Ectodermal cell (in vitro differentiated cells): ENCODE measurements around the gene DTX3.

Experiments
- H3K27ac ChIP-seq: 2 replicates; pipeline ENCODE4 v1.7.0; 2013; ENCODE audit warnings: mild to moderate bottlenecking, low read depth, low read length; ENCODE audit not compliant: insufficient read depth, poor library complexity, severe bottlenecking
- H3K27me3 ChIP-seq: 2 replicates; pipeline ENCODE4 v1.7.0; 2013; ENCODE audit warnings: mild to moderate bottlenecking, low read length; ENCODE audit not compliant: insufficient read depth, control insufficient read depth, poor library complexity, severe bottlenecking
- H3K36me3 ChIP-seq: one replicate; pipeline ENCODE4 v1.7.0; 2013; ENCODE audit warnings: low read length; ENCODE audit not compliant: control insufficient read depth, insufficient read depth
- H3K4me1 ChIP-seq: one replicate; pipeline ENCODE4 v1.7.0; 2013; ENCODE audit warnings: low read length; ENCODE audit not compliant: control insufficient read depth, insufficient read depth
- H3K4me3 ChIP-seq: 2 replicates; pipeline ENCODE4 v1.7.0; 2013; ENCODE audit warnings: low read depth, low read length, control low read depth; ENCODE audit not compliant: insufficient read depth
- H3K9me3 ChIP-seq: 2 replicates; pipeline ENCODE4 v1.7.0; 2013; ENCODE audit warnings: mild to moderate bottlenecking, low read length, moderate library complexity; ENCODE audit not compliant: control insufficient read depth
- WGBS, 2 experiments: methylation state at CpG; one replicate each; pipeline ENCODE4 v1.1.7; 2013; ENCODE audit warnings: missing lambda C conversion rate in 2 of 2; 5-methylcytosine and 5-hydroxymethylcytosine counted together

Gene DTX3

DNA sequence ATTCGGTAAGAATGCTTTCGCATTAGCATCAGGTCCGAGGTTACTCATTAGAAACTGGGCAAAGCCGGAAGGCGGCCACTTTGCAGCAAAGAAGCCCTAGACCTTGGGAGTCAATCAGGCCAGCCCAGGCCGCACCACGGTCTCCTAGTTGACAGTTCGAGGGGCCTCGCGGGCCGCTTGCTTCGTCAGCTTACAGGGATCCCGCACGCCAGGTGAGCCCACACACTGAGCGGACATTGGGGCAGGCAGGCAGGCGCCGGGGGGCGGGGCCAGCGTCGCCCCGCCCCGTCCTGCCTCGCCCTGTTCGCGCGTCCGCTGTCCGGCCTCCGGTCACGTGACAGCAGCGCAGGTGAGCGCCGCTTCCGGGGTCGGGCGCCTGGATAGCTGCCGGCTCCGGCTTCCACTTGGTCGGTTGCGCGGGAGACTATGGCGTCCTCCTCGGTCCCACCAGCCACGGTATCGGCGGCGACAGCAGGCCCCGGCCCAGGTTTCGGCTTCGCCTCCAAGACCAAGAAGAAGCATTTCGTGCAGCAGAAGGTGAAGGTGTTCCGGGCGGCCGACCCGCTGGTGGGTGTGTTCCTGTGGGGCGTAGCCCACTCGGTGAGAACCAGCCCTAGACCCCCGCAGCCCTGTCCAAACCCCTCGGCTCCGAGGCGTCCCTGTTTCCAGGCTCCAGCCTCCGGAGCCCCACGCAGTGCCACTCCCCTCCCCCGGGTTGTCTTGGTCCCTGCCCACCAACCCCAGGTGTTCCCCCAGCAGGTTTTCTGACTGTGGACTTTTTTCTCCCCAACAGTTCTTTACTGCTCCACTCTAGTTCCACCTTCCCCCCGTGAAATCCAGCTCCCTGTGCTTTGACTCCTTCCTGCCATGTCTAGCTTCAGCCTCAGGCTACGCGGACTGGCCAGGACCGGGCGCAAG lies 13.5 kb upstream of the DTX3 start, which contains the start of gene PIP4K2C:
TSS of gene PIP4K2C (plus strand) at position 329 of the 918 bp plus-strand sequence. CDS start at position 427, 98 bp downstream.
- peaks cover 3% of the 10 kb centered on the region for H3K36me3 ChIP-seq
- WGBS, 2 experiments: 1% methylated on average over 69 of the region's 69 CpGs
- no peaks in the 10 kb centered on the region for H3K9me3 ChIP-seq
- no peak within 1 kb of the TSS for H3K27ac ChIP-seq
- H3K4me1 ChIP-seq: no peaks in the 10 kb centered on the region
- peaks cover 6% of the 10 kb centered on the region for H3K27me3 ChIP-seq
- H3K4me3 ChIP-seq: peak within 1 kb of the TSS; percentile 89

DNA sequence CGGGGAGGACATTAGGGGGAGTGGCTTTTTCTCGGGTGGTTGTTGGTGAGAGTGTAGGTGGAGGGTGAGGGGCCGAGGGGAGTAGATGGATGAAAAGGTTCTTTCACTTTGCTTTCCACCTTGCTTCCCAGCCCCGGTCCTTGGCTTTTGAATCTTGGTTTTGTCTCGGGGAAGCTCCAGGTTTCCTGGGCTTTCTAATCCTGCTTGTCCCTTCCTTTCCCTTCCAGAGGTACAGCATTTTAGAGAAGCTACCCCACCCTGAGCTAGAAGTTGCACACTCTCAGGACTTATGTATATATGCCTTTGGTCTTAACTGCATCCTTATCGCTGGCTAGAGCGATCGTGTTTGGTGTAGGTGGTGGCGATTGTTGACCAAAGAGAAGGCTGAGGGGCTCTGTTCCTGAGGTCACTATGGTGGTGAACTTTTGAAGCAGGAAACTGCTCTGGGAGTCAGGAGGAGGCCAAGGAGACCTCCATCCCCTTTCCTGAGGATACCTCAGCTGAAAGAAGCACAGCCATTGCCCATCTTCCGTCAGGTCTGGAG lies 12.8 kb upstream of the DTX3 start:
- H3K27me3 ChIP-seq: peaks cover 6% of the 10 kb centered on the region
- no peak overlapping the region for H3K27ac ChIP-seq
- H3K9me3 ChIP-seq: no peaks in the 10 kb centered on the region
- H3K4me3 ChIP-seq: peak overlapping the region; percentile 89
- WGBS, 2 experiments: 38 to 42% methylated on average over 10 of the region's 10 CpGs
- H3K36me3 ChIP-seq: peaks cover 3% of the 10 kb centered on the region
- no peaks in the 10 kb centered on the region for H3K4me1 ChIP-seq

DNA sequence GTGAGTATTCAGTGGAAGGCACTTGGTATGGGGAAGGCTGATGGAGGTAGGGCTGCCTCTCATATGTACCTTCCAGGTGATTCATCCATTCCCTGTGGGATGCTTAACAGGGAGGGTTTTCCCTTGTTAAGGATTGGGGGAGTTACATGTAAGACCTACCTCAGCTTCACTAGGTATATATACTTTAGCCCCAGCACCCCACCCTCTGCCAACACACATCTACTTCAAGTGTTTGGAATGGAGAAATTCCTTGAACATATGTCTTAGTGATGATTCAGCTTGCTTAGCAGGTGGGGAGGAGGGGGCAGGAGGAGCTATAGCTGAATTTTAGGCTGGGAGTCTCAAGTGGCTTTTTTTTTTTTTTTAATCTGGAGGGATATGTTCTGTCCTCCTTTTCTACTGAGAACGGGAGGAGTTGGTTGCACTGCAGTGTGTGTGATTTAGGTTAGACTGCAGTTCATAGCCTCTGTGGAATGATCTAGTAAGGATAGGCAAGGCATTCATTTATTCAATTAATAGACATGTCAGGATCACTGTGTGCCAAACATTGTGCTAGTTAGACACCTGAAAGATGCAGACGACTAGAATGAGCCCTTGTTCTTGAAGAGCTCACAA lies 12.0 kb upstream of the DTX3 start:
- H3K4me3 ChIP-seq: no peak overlapping the region
- no peak overlapping the region for H3K27ac ChIP-seq
- no peaks in the 10 kb centered on the region for H3K4me1 ChIP-seq
- peaks cover 6% of the 10 kb centered on the region for H3K27me3 ChIP-seq
- WGBS, 2 experiments: 82 to 83% methylated on average over 2 of the region's 2 CpGs
- H3K36me3 ChIP-seq: peaks cover 3% of the 10 kb centered on the region
- no peaks in the 10 kb centered on the region for H3K9me3 ChIP-seq

DNA sequence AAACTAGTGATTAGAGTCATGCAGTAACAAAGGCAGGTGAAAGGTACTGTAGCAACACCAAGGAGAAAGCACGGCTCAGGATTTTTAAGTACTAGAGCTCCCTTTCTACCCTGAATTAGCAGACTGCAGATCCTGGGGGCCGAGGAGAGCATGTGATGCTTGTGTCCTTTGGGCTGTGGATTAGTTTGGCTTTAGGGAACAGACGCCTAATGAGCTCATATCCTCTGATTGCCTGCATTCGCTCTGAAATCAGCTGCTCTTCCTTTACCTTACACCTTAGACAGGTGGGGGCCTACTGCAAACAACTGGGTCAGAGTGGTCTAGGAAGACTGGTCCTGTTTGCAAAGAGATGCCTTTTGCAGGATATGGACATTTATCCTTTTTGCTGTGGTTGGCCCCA lies 11.4 kb upstream of the DTX3 start:
- Histone ChIP-seq H3K27me3 (peaks cover 2% of the 10 kb centered on the region), H3K36me3 (peaks cover 3% of the 10 kb centered on the region), H3K4me1 (no peaks in the 10 kb centered on the region), H3K27ac (no peak overlapping the region), H3K9me3 (no peaks in the 10 kb centered on the region), H3K4me3 (no peak overlapping the region)
- 82 to 87% methylated on average over 4 of the region's 4 CpGs for WGBS, 2 experiments

DNA sequence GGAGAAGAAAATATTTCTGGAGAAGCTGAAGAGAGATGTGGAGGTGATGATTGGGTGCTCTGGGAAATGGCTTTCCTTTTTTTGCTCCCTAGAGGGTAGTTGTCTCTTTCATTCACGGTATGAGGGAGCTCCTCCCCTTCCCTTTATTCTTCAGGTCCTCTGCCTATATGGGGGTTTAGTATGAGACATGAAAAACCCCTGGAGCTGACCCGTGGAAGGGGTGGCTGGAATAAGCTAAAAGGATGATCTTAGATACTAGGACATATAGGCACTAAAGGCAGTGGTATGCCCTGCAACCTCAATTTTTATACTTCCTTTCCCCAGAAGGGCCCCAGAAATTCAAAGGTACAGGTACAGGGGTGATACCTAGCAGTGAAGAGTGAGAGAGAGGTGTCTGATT lies 4.2 kb upstream of the DTX3 start:
- H3K4me1 ChIP-seq: peaks cover 7% of the 10 kb centered on the region
- H3K27me3 ChIP-seq: no peaks in the 10 kb centered on the region
- H3K27ac ChIP-seq: no peak overlapping the region
- H3K9me3 ChIP-seq: no peaks in the 10 kb centered on the region
- 80 to 87% methylated on average over 2 of the region's 2 CpGs for WGBS, 2 experiments
- H3K4me3 ChIP-seq: no peak overlapping the region
- H3K36me3 ChIP-seq: peaks cover 10% of the 10 kb centered on the region

DNA sequence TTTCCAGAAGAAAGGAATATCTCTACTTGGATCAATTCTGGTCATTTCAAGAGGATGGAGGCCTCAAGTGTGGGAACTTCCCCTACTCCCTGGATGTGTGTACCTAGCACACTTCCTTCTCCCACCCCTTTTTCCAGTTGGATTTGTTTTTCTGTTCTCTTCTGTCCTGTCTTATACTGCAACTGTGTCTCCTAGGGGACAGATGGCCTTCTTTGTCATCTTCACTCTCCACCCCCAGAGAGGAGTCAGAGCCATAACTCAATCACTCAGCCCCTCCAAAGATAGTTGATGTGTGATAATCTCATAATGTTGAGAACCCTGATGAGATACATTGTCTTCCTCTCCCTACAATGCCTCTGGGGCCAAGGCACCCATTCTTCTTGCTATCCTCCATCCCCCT lies 2.1 kb upstream of the DTX3 start:
- Histone ChIP-seq H3K27me3 (no peaks in the 10 kb centered on the region), H3K36me3 (peaks cover 6% of the 10 kb centered on the region), H3K4me3 (no peak overlapping the region), H3K27ac (no peak overlapping the region), H3K4me1 (peaks cover 7% of the 10 kb centered on the region), H3K9me3 (no peaks in the 10 kb centered on the region)

DNA sequence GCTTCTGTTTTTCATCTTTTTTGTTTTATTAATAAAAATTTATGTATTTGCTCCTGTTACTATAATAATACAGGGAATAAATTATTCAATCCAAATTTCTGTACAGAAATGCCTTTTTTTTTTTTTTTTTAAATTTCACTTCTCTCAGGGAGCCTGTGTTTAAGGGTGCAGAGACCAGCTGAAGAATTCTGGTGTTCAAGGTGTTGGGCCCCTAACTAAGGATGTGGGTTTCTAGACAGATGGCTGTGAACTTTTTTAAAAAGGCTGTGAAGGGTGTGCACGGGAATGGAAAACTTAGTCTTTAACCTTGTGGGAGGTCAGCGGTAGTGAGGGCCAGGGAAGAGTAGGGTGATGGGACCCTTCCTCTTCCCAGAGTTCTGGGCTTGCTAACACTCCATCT lies 1.3 kb upstream of the DTX3 start:
- no peak overlapping the region for H3K4me3 ChIP-seq
- H3K36me3 ChIP-seq: peaks cover 6% of the 10 kb centered on the region
- no peaks in the 10 kb centered on the region for H3K27me3 ChIP-seq
- H3K27ac ChIP-seq: no peak overlapping the region
- 76 to 83% methylated on average over 2 of the region's 2 CpGs for WGBS, 2 experiments
- peaks cover 7% of the 10 kb centered on the region for H3K4me1 ChIP-seq
- no peaks in the 10 kb centered on the region for H3K9me3 ChIP-seq

DNA sequence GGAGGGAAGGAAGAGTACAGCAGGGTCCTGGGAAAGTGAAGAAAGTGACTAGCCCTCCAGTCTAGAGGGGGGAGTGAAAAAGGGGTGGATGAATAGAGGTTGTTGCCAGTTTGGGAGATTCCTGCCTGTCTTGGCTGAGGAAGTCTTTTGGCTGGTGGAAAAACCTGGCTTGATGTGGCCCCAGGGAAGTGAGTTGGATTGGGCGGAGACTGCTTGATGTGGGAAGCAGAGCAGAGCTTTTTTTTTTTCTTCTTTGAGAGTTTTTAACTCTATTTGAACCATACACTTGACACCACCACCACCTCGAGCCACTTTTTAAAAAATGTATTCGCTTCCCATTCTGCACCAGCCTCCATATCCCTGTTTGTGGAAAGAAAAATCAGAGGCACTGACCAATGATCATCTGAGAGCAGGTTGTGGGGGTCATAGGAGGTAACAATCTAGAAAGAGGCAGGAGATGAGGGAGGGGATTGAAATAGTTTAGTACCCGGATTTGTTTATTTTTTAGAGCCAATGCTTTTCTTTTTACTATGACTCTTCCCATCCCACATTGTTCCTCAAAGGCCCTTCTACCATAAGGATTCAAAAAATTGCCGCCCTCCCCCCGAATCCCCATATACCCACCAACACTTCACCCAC lies 690 bp upstream of the DTX3 start:
- no peak overlapping the region for H3K27ac ChIP-seq
- H3K36me3 ChIP-seq: peaks cover 10% of the 10 kb centered on the region
- no peaks in the 10 kb centered on the region for H3K9me3 ChIP-seq
- 26 to 38% methylated on average over 4 to 6 of the region's 6 CpGs for WGBS, 2 experiments
- H3K4me3 ChIP-seq: peak overlapping the region; percentile 74
- no peaks in the 10 kb centered on the region for H3K27me3 ChIP-seq
- H3K4me1 ChIP-seq: peaks cover 7% of the 10 kb centered on the region

DNA sequence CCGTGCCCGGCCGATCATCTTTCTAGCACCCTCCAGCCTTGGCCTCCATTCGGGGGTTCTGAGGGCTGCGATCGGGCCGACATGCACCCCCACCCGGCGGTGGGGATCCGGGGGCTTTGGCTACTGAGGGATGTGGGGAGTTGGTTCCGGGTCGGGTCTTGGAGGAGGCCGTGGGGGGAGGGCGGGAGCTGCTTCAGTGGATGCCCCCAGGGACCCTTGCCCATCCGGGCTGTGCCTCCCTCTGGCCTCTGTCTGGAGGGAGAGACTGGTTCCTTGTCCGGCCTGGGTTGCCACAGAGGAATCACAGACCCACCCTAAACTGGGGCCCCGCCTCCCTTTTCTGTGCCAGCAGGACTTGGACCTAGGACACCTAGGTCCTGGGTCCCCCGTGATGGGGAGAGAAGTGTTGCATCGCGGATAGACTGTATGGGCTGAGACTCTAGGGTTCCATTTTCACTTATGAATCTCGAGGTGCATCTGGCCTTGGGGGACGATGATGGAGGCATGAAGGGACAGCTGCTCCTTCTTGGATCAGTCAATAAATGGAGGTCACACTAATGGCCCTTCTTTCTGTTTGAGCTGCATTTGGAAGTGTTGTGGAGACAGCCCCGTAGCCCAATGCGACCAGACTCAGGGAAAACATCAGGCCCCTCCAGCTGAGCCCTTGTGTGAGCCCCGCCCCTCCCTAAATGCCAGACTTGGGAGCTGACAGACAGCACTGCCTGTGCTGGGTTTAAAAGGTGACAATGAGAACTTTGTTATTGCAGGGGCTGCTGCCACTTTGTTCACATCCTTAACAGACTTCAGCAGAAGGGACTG lies 577 bp downstream of the DTX3 start:
- peak overlapping the region; percentile 74 for H3K4me3 ChIP-seq
- peaks cover 10% of the 10 kb centered on the region for H3K36me3 ChIP-seq
- H3K9me3 ChIP-seq: no peaks in the 10 kb centered on the region
- no peak overlapping the region for H3K27ac ChIP-seq
- WGBS, 2 experiments: 3 to 5% methylated on average over 25 of the region's 25 CpGs
- H3K4me1 ChIP-seq: peaks cover 12% of the 10 kb centered on the region
- peaks cover 5% of the 10 kb centered on the region for H3K27me3 ChIP-seq
